NT2/D1 (cell line): Measurements from ENCODE around the gene USP11.

ENCODE experiments used
- YY1 ChIP-seq: IDR thresholded peaks from 2 replicates; pipeline ENCODE4 v1.6.1; 2011; ENCODE audit not compliant: insufficient read length, insufficient read depth
- ZNF274 ChIP-seq: IDR thresholded peaks from 2 replicates; pipeline ENCODE4 v1.6.1; 2011; ENCODE audit warnings: mild to moderate bottlenecking, low read depth, low read length

GRCh38 chrX:47273011-47273730, 40.4 kb downstream of the USP11 start:
- TF ChIP-seq ZNF274 (no peak), YY1 (no peak)
